ENCODE data around the gene SLC66A2.

GRCh38 chr18:79970419-79971133 lies 19.1 kb upstream of the SLC66A2 start:
- TF ChIP-seq EZH2phosphoT487 (conservative IDR thresholded peaks at IDR 0.05; ENCODE audit: low read length) (no peak), CTCF (IDR thresholded peaks at IDR 0.05; ENCODE audit: insufficient read depth, low read length, poor library complexity, severe bottlenecking) (no peak)

Data from SU-DHL-6 (cell line).